Placental pericyte (primary cell): ENCODE measurements around the gene MRPS14. TPM values are rescaled to one million over a fixed set of nuclear protein-coding genes. Genes with fewer than 3 reads are reported as not detected.

Experiments used
- small RNA-seq: library from RNA; depleted of rRNA; stranded (forward); fragments of <200 nt; gene quantifications from one replicate; pipeline ENCODE3, GENCODE V24; 2012; ENCODE audit warnings: low replicate concordance
- total RNA-seq: library from RNA; depleted of rRNA; stranded (reverse); fragments of >200 nt; gene quantifications from 2 replicates; pipeline ENCODE4 v1.2.3, GENCODE V29; 2012

Gene MRPS14
- 14.4 and 14.7 TPM in 2 replicates for total RNA-seq

DNA sequence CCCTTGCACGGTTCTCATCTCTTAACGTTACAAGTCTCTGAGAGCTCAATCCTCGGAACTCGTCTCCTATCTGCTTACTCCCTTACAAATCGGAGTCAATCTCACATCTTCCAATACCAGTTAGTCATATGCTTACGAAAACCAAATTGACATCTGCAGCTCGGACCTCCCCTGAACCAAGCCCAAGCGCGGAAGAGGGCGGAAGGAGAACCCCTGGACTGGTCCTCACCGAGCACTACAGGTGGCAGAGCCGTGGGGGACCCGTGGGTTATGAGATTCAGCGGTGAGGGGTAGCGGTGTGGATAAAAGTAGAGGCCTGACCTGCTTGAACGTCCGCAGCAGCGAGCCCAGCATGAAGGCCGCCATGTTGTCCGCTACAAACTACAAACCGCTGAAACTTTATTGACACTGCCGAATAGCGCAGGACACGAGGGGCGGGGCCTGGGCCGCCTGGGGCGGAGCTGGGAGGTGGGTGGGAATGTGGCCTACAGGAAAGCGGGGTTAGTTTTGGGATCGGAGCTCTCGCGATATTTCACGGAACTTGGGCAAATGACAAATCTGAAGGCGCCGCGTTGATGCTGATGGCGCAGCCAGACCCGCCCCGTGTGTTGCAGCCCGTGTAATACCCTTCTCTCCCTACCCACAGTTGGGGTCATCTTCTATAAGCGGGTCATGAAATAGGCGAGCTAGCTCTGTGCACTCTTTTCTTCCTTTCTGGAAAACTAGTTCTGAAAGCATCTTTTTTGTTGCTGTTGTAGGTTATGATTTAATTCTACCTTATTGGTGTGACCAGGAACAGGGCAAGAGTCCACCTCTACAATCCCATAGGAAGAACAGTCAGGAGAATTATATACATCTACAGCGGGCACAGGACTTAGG, at the start of gene MRPS14:
MRPS14 (minus strand) TSS at position 383 of the 879 bp plus-strand sequence; CDS start at position 366, 17 bp downstream.

DNA sequence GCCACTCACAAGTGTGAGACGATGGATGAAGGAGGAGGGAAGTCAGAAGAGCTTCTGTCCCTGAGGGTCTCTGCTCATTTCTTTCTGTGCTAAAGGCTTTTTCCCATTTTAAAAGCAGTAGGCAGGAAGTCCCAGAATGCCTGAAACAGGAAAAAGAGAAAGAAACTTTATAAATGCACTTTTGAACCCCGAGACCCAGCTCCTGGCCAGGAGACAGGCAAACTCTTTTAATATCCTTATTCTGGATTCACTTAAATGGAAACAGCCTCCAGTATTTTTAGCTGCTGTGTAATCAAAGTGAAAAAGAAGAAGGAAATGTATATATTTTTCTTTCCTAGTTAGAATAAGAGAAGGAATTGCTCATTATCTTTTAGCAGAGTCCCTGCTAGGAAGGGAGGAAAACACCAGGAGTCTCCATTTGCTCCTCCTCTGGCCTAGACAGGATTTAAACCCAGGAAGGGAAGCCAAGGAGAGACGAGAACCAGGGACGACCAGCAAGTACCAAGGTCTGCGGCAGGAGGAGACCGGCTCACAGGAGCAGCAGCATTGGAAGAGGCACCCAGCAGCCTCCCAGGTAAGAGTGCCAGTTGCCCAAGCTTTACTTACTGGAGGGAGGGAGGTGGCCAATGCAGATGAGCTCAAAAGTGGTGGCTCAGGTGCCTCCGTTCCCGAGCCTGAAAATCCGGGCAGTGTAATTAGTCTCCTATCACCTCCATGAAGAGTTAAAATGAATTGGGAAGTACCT, 44.3 kb upstream of the MRPS14 start, which contains the start of gene TNN:
TNN (plus strand) TSS at position 472 of the 745 bp plus-strand sequence. CDS start 9,586 bp downstream, outside the sequence.

DNA sequence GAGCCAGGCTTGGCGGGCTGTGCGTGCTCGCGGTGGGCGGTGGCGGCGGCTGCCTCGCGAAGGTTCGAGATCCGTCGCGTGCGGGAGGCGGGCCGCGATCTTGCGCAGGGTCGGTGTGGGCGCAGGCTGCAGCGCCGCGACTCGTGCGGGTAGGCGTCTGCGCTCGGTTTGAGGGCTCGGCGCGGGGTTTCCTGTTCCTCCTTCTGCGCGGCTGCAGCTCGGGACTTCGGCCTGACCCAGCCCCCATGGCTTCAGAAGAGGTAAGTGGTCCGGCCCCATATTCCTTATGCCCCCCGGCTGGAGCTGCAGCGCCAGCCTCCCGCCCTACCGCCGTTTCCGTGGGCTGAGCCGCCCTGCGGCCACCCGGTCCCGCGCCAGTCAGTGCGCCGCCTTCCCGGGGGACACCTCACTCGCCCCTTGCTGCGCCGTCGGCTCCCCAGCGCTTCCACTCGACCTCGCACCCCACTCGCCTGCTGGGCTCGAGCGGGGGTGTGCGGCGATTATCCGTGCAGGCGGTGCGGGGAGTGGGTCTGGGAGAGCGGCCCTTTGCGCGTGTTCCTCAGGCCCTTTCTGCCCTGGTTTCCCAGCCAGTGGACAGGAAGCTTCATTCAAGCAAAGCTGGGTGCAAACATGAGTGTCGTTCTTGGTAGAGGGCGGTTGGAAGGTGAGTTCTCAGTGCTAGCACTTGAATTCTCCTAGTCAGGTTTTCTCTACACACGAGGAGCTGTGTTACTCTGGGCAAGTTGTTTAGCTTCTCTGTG, 23.1 kb downstream of the MRPS14 start, which contains the start of gene CACYBP:
CACYBP (plus strand) TSS at position 12 of the 761 bp plus-strand sequence; CDS start at position 246, 234 bp downstream.

Small RNAs within 50 kb of the gene (small RNA-seq; reads per million reads assigned to genes)
- gene RF00019 (not detected), gene RNU6-307P (not detected)

Other genes starting within 250 kb of the MRPS14 start
- 59.7 and 104 TPM in 2 replicates for gene CACYBP, start 23.5 kb downstream of the MRPS14 start, total RNA-seq
- gene TNN, start 44.4 kb upstream of the MRPS14 start, total RNA-seq = not detected in 2 replicates
- gene KIAA0040, start 169.4 kb upstream of the MRPS14 start, total RNA-seq = 0.66 and 1.1 TPM in 2 replicates